H1 (cell line): ENCODE results near the gene CCT5. TPM values are rescaled to one million over a fixed set of nuclear protein-coding genes. Genes with fewer than 3 reads are reported as not detected.

Experiments used
- ATF3 ChIP-seq: IDR thresholded peaks from 2 replicates; pipeline ENCODE4 v1.6.1; 2011; ENCODE audit warnings: low read depth, mild to moderate bottlenecking, low read length; ENCODE audit not compliant: insufficient read depth
- CTBP2 ChIP-seq: IDR thresholded peaks from 2 replicates; pipeline ENCODE4 v1.7.0; 2011; ENCODE audit warnings: borderline replicate concordance, mild to moderate bottlenecking, moderate library complexity, mixed read lengths, low read length; ENCODE audit not compliant: insufficient read depth, insufficient read length
- NANOG ChIP-seq: IDR thresholded peaks from 2 replicates; pipeline ENCODE4 v1.6.1; 2011; ENCODE audit warnings: low read length, low read depth, mild to moderate bottlenecking, inconsistent platforms; ENCODE audit not compliant: insufficient read depth, poor library complexity, severe bottlenecking
- NRF1 ChIP-seq: IDR thresholded peaks from 2 replicates; pipeline ENCODE4 v1.6.1; 2011; ENCODE audit warnings: mild to moderate bottlenecking, low read depth, low read length, improper control_type of control experiment
- POLR2A ChIP-seq, 2 experiments: IDR thresholded peaks; 1 replicate in 1 of 2; 2 replicates in 1 of 2; pipeline ENCODE4 v1.6.1; 2011; ENCODE audit warnings: low read depth in 2 of 2, low read length in 2 of 2, mild to moderate bottlenecking in 2 of 2; ENCODE audit errors: control extremely low read depth in 1 of 2
- POLR2AphosphoS5 ChIP-seq: IDR thresholded peaks from 2 replicates; pipeline ENCODE4 v1.6.1; 2011; ENCODE audit warnings: low read depth, low read length
- RFX5 ChIP-seq: IDR thresholded peaks from 2 replicates; pipeline ENCODE4 v1.6.1; 2011; ENCODE audit warnings: low read depth, low read length, improper control_type of control experiment, borderline replicate concordance
- YY1 ChIP-seq: IDR thresholded peaks from 2 replicates; pipeline ENCODE4 v1.6.1; 2011; ENCODE audit warnings: low read depth, mild to moderate bottlenecking, low read length
- polyA plus RNA-seq, 7 experiments: library from polyadenylated mRNA; depleted of rRNA in 3 of 7; stranded (reverse) in 5 of 7; unstranded in 2 of 7; fragments of >200 nt in 5 of 7; fragments of 200-250 nt in 2 of 7; gene quantifications; 1 replicate in 5 of 7; 2 replicates in 1 of 7; 4 replicates in 1 of 7; pipeline versions ENCODE4 v1.2.1 to v1.2.3, GENCODE V29; 2011 to 2013; ENCODE audit warnings: missing spikeins in 2 of 7, mixed read lengths in 2 of 7
- total RNA-seq: library from RNA; stranded (reverse); fragmentation: NEBNext Ultra II Directional; extraction: Animal tissue kit (Norgen Biotek cat#: 25700); gene quantifications from 2 replicates; pipeline ENCODE4 v1.2.1, GENCODE V29; 2021
- TF ChIP-seq, protein P1 (sequence below): fragments of 300-600 bp; sonication (generic); IDR thresholded peaks from 2 replicates; pipeline ENCODE4 v1.7.1; 2012; ENCODE audit warnings: low read length, moderate library complexity, mild to moderate bottlenecking, inconsistent platforms; ENCODE audit not compliant: insufficient replicate concordance

CCT5 gene
- total and polyA plus RNA-seq, 2 of the 8 experiments (the other 6 are each of a cell fraction or from before 2014, with no cell fraction given): 425 to 549 TPM

DNA sequence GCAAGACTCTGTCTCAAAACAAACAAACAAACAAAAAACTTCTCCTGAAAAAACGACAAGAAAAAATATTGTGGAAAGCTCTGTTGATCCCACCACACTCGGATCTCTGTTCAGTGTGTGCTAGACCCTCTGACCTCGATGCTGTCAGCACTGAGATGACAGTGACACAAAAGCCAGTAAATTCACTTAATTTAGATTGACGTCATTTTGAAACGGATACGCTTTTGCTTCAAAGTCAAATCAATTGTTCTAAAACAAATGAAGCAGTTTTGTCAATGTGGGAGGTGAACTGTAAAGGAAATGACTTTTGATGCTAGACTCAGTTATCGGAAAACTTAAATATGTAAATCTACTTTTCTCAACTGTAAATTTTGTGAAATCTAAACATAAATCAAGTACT is 26.6 kb downstream of the CCT5 start (continued):
- TF ChIP-seq, protein P1, sequence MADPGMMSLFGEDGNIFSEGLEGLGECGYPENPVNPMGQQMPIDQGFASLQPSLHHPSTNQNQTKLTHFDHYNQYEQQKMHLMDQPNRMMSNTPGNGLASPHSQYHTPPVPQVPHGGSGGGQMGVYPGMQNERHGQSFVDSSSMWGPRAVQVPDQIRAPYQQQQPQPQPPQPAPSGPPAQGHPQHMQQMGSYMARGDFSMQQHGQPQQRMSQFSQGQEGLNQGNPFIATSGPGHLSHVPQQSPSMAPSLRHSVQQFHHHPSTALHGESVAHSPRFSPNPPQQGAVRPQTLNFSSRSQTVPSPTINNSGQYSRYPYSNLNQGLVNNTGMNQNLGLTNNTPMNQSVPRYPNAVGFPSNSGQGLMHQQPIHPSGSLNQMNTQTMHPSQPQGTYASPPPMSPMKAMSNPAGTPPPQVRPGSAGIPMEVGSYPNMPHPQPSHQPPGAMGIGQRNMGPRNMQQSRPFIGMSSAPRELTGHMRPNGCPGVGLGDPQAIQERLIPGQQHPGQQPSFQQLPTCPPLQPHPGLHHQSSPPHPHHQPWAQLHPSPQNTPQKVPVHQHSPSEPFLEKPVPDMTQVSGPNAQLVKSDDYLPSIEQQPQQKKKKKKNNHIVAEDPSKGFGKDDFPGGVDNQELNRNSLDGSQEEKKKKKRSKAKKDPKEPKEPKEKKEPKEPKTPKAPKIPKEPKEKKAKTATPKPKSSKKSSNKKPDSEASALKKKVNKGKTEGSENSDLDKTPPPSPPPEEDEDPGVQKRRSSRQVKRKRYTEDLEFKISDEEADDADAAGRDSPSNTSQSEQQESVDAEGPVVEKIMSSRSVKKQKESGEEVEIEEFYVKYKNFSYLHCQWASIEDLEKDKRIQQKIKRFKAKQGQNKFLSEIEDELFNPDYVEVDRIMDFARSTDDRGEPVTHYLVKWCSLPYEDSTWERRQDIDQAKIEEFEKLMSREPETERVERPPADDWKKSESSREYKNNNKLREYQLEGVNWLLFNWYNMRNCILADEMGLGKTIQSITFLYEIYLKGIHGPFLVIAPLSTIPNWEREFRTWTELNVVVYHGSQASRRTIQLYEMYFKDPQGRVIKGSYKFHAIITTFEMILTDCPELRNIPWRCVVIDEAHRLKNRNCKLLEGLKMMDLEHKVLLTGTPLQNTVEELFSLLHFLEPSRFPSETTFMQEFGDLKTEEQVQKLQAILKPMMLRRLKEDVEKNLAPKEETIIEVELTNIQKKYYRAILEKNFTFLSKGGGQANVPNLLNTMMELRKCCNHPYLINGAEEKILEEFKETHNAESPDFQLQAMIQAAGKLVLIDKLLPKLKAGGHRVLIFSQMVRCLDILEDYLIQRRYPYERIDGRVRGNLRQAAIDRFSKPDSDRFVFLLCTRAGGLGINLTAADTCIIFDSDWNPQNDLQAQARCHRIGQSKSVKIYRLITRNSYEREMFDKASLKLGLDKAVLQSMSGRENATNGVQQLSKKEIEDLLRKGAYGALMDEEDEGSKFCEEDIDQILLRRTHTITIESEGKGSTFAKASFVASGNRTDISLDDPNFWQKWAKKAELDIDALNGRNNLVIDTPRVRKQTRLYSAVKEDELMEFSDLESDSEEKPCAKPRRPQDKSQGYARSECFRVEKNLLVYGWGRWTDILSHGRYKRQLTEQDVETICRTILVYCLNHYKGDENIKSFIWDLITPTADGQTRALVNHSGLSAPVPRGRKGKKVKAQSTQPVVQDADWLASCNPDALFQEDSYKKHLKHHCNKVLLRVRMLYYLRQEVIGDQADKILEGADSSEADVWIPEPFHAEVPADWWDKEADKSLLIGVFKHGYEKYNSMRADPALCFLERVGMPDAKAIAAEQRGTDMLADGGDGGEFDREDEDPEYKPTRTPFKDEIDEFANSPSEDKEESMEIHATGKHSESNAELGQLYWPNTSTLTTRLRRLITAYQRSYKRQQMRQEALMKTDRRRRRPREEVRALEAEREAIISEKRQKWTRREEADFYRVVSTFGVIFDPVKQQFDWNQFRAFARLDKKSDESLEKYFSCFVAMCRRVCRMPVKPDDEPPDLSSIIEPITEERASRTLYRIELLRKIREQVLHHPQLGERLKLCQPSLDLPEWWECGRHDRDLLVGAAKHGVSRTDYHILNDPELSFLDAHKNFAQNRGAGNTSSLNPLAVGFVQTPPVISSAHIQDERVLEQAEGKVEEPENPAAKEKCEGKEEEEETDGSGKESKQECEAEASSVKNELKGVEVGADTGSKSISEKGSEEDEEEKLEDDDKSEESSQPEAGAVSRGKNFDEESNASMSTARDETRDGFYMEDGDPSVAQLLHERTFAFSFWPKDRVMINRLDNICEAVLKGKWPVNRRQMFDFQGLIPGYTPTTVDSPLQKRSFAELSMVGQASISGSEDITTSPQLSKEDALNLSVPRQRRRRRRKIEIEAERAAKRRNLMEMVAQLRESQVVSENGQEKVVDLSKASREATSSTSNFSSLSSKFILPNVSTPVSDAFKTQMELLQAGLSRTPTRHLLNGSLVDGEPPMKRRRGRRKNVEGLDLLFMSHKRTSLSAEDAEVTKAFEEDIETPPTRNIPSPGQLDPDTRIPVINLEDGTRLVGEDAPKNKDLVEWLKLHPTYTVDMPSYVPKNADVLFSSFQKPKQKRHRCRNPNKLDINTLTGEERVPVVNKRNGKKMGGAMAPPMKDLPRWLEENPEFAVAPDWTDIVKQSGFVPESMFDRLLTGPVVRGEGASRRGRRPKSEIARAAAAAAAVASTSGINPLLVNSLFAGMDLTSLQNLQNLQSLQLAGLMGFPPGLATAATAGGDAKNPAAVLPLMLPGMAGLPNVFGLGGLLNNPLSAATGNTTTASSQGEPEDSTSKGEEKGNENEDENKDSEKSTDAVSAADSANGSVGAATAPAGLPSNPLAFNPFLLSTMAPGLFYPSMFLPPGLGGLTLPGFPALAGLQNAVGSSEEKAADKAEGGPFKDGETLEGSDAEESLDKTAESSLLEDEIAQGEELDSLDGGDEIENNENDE: no peak
- no peak for TF ChIP-seq RFX5
- no peak for TF ChIP-seq CTBP2
- TF ChIP-seq POLR2AphosphoS5: no peak
- TF ChIP-seq POLR2A (IDR thresholded peaks at IDR 0.05; ENCODE audit: control extremely low read depth in 1 of 2, low read depth in 2 of 2, low read length in 2 of 2): no peak
- TF ChIP-seq YY1: no peak
- no peak for TF ChIP-seq NRF1
- TF ChIP-seq NANOG: no peak
- TF ChIP-seq ATF3: no peak
